PC-9 (cell line): ENCODE measurements around the gene GNGT1. TPM values are rescaled to one million over a fixed set of nuclear protein-coding genes. Genes with fewer than 3 reads are reported as not detected.

Source experiments
- BruUV-seq: library from RNA; stranded (reverse); fragments of 400-500 nt; replicated peaks from 2 replicates; lab custom pipeline; 2021; lab: Mats Ljungman, UMichigan
- CTCF ChIA-PET: fragments of 300-600 bp; sonication (Branson Sonifier 250); formaldehyde crosslinking; loops from one replicate; lab custom pipeline; 2022; ENCODE audit warnings: antibody characterized with exemption; lab: Charles Lee
- POLR2A ChIA-PET: fragments of 300-600 bp; sonication (Branson Sonifier 250); formaldehyde crosslinking; loops from one replicate; lab custom pipeline; 2022; ENCODE audit warnings: antibody characterized with exemption; ENCODE audit not compliant: unreplicated experiment; lab: Charles Lee
- DNase-seq, 2 experiments: peaks; one replicate each; pipeline versions ENCODE4 v3.0.0 to v3.0.0-alpha.2; 2015 to 2022; ENCODE audit warnings: mixed read lengths in 1 of 2
- H2AFZ ChIP-seq: fragments of 200-600 bp; sonication (generic); 2 replicates; pipeline ENCODE4 v1.8.1; 2017; ENCODE audit warnings: antibody characterized with exemption
- H3F3A ChIP-seq: fragments of 200-600 bp; sonication (generic); 2 replicates; pipeline ENCODE4 v1.8.1; 2017; ENCODE audit warnings: antibody characterized with exemption, mild to moderate bottlenecking, low read depth; ENCODE audit not compliant: insufficient read depth
- H3K27ac ChIP-seq: fragments of 200-600 bp; sonication (generic); 2 replicates; pipeline ENCODE4 v1.6.1; 2016; ENCODE audit warnings: mixed run types
- H3K27me3 ChIP-seq: fragments of 200-600 bp; sonication (generic); 2 replicates; pipeline ENCODE4 v1.6.1; 2016; ENCODE audit warnings: low read depth, mixed run types; ENCODE audit not compliant: insufficient read depth
- H3K36me3 ChIP-seq: fragments of 200-600 bp; sonication (generic); 2 replicates; pipeline ENCODE4 v1.6.1; 2016; ENCODE audit warnings: low read depth, mixed run types
- H3K4me1 ChIP-seq: fragments of 200-600 bp; sonication (generic); replicated peaks from 2 replicates; pipeline ENCODE4 v1.6.1; 2016; ENCODE audit warnings: mixed run types; ENCODE audit not compliant: insufficient read depth
- H3K4me2 ChIP-seq: fragments of 200-600 bp; sonication (generic); 2 replicates; pipeline ENCODE4 v1.6.1; 2017; ENCODE audit warnings: mixed run types
- H3K4me3 ChIP-seq: fragments of 200-600 bp; sonication (generic); 2 replicates; pipeline ENCODE4 v1.6.1; 2016; ENCODE audit warnings: mixed run types
- H3K79me2 ChIP-seq: fragments of 200-600 bp; sonication (generic); 2 replicates; pipeline ENCODE4 v1.6.1; 2017; ENCODE audit warnings: low read depth, mixed run types
- H3K9me2 ChIP-seq: fragments of 200-600 bp; sonication (generic); 2 replicates; pipeline ENCODE4 v1.8.1; 2017; ENCODE audit warnings: mild to moderate bottlenecking; ENCODE audit not compliant: insufficient read depth
- H3K9me3 ChIP-seq: fragments of 200-600 bp; sonication (generic); 2 replicates; pipeline ENCODE4 v1.8.1; 2016; ENCODE audit warnings: low read depth; ENCODE audit not compliant: insufficient read depth
- H4K20me1 ChIP-seq: fragments of 200-600 bp; sonication (generic); 2 replicates; pipeline ENCODE4 v1.8.1; 2017; ENCODE audit not compliant: insufficient read depth
- CTCF ChIP-seq: fragments of 200-600 bp; sonication (generic); conservative IDR thresholded peaks from 2 replicates; pipeline ENCODE4 v1.6.1; 2017; ENCODE audit warnings: mixed run types, antibody characterized with exemption, mild to moderate bottlenecking, moderate library complexity
- EZH2 ChIP-seq: fragments of 200-600 bp; sonication (generic); IDR thresholded peaks from 2 replicates; pipeline ENCODE4 v1.8.0; 2017; ENCODE audit warnings: antibody characterized with exemption, low read depth
- intact Hi-C: fragments of 100-400 bp; cut with micrococcal nuclease; formaldehyde crosslinking; loops from one replicate; pipeline ENCODE4 v1.10.0; 2022; ENCODE audit not compliant: unreplicated experiment
- total RNA-seq: library from RNA; stranded (reverse); gene quantifications from 2 replicates; pipeline ENCODE4 v1.2.3, GENCODE V29; 2021

Gene GNGT1
- total RNA-seq, 1 experiment from 2014 or later = not detected

GRCh38 chr7:93941945-93942344, 35.6 kb downstream of the GNGT1 start:
- no peak overlapping the region for H3K4me2 ChIP-seq
- no peaks in the 10 kb centered on the region for H3K27me3 ChIP-seq
- no peaks in the 10 kb centered on the region for H3K79me2 ChIP-seq
- H3K27ac ChIP-seq = no peak overlapping the region
- H4K20me1 ChIP-seq = no peaks in the 10 kb centered on the region
- POLR2A ChIA-PET = no interaction called here
- CTCF ChIA-PET = no interaction called here
- intact Hi-C loops = no loop called here
- no peaks in the 10 kb centered on the region for H3K4me1 ChIP-seq
- no peak overlapping the region for H3K4me3 ChIP-seq
- no peaks in the 10 kb centered on the region for H3K9me3 ChIP-seq
- BruUV-seq = no TSS peak
- H3K9me2 ChIP-seq = no peaks in the 10 kb centered on the region
- H3K36me3 ChIP-seq = no peaks in the 10 kb centered on the region
- no peak for DNase-seq
- no peak overlapping the region for H2AFZ ChIP-seq
- H3F3A ChIP-seq = no peaks in the 10 kb centered on the region
- TF ChIP-seq CTCF (no peak), EZH2 (no peak)

GRCh38 chr7:93943816-93944540, 37.6 kb downstream of the GNGT1 start:
- Histone ChIP-seq H3F3A (no peaks in the 10 kb centered on the region), H3K79me2 (no peaks in the 10 kb centered on the region), H2AFZ (no peak overlapping the region), H3K4me2 (no peak overlapping the region), H3K27me3 (no peaks in the 10 kb centered on the region), H4K20me1 (no peaks in the 10 kb centered on the region), H3K9me2 (no peaks in the 10 kb centered on the region), H3K4me1 (no peaks in the 10 kb centered on the region), H3K4me3 (no peak overlapping the region), H3K9me3 (no peaks in the 10 kb centered on the region), H3K27ac (no peak overlapping the region), H3K36me3 (no peaks in the 10 kb centered on the region)
- intact Hi-C loops = no loop called here
- DNase-seq = no peak
- TF ChIP-seq CTCF (no peak), EZH2 (no peak)
- CTCF ChIA-PET = no interaction called here
- POLR2A ChIA-PET = no interaction called here
- no TSS peak for BruUV-seq

DNA sequence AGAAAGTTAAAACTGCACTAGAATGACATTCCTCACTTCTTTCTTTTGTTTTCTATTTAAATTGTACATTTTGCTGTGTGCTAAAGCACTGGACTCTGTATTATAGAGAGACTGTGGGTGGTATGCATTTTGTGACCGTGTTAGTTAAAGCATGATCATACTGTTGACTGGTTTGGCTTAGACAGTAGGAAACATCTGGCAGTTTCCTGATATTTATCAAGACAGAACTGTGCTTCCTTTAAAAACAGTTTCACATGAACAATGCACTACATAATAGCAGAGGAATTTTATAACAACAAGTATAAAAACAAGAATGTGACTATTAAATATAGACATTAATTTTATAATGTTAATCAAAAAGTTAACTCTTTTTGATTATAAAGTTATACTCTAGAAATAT, 38.3 kb downstream of the GNGT1 start:
- no TSS peak for BruUV-seq
- no peak overlapping the region for H3K27ac ChIP-seq
- no peaks in the 10 kb centered on the region for H3K9me3 ChIP-seq
- H3K36me3 ChIP-seq = no peaks in the 10 kb centered on the region
- no peaks in the 10 kb centered on the region for H3F3A ChIP-seq
- intact Hi-C loops = no loop called here
- no peaks in the 10 kb centered on the region for H3K9me2 ChIP-seq
- H3K4me2 ChIP-seq = no peak overlapping the region
- no peak overlapping the region for H3K4me3 ChIP-seq
- no peaks in the 10 kb centered on the region for H3K79me2 ChIP-seq
- H3K4me1 ChIP-seq = no peaks in the 10 kb centered on the region
- ChIA-PET CTCF (no interaction called here), POLR2A (no interaction called here)
- TF ChIP-seq EZH2 (no peak), CTCF (no peak)
- H2AFZ ChIP-seq = no peak overlapping the region
- DNase-seq = no peak
- H4K20me1 ChIP-seq = no peaks in the 10 kb centered on the region
- H3K27me3 ChIP-seq = no peaks in the 10 kb centered on the region
